WTC11 (cell line): ENCODE data around the gene IPO13.

Source experiments
- CTCF ChIP-seq: fragments of 200-600 bp; IDR thresholded peaks from 2 replicates; pipeline ENCODE4 v1.8.0; 2022; ENCODE audit warnings: antibody characterized with exemption
- ESRRA ChIP-seq: sonication (generic); formaldehyde crosslinking; IDR thresholded peaks from 2 replicates; pipeline ENCODE4 v1.8.1; 2022; ENCODE audit warnings: mild to moderate bottlenecking, missing genetic modification reagents, borderline replicate concordance
- FOXJ3 ChIP-seq: sonication (generic); formaldehyde crosslinking; IDR thresholded peaks from 2 replicates; pipeline ENCODE4 v1.9.0; 2021; ENCODE audit warnings: missing genetic modification reagents, mild to moderate bottlenecking, borderline replicate concordance
- KAT7 ChIP-seq: sonication (generic); formaldehyde crosslinking; IDR thresholded peaks from 2 replicates; pipeline ENCODE4 v1.8.1; 2023; ENCODE audit warnings: missing genetic modification reagents, mild to moderate bottlenecking, borderline replicate concordance
- SP1 ChIP-seq: sonication (generic); formaldehyde crosslinking; conservative IDR thresholded peaks from 2 replicates; pipeline ENCODE4 v1.8.1; 2022; ENCODE audit warnings: missing genetic modification reagents
- ZNF425 ChIP-seq: fragments of 250-450 bp; sonication (Bioruptor Pico); conservative IDR thresholded peaks from 2 replicates; pipeline ENCODE4 v1.9.0; 2021; ENCODE audit warnings: mild to moderate bottlenecking
- ZSCAN18 ChIP-seq: fragments of 250-450 bp; sonication (Bioruptor Pico); IDR thresholded peaks from 2 replicates; pipeline ENCODE4 v2.1.2; 2022; ENCODE audit warnings: mild to moderate bottlenecking, moderate library complexity

- no peak for TF ChIP-seq CTCF
- no peak for TF ChIP-seq SP1 (CRISPR knock-in tag)
- TF ChIP-seq KAT7 = no peak
- no peak for TF ChIP-seq FOXJ3 (CRISPR knock-in tag)
- no peak for TF ChIP-seq ZNF425 (CRISPR knock-in tag)
- TF ChIP-seq ZSCAN18 = no peak
- TF ChIP-seq ESRRA = no peak
Measured at GRCh38 chr1:43982241-43982640, 35.5 kb downstream of the IPO13 start.
